HepG2 (cell line): ENCODE measurements around the gene GFRA1. TPM values are rescaled to one million over a fixed set of nuclear protein-coding genes. Genes with fewer than 3 reads are reported as not detected.

Experiments used
- ATAC-seq: fragments of 200-7000 bp; cut with Tn5 transposase; 3 replicates; pipeline ENCODE4 v1.9.1; 2020; ENCODE audit warnings: mild to moderate bottlenecking, moderate library complexity
- BruUV-seq: library from RNA; stranded (reverse); fragments of 400-500 nt; replicated peaks from 2 replicates; lab custom pipeline; 2021; lab: Mats Ljungman, UMichigan
- CTCF ChIA-PET: fragments of 300-600 bp; formaldehyde crosslinking; extraction: SDS; loops from one replicate; lab custom pipeline; 2021; ENCODE audit warnings: low total read pairs, inconsistent platforms, low intra/inter-chr PET ratio; lab: Yijun Ruan, JAX
- POLR2A ChIA-PET: fragments of 350-600 bp; sonication (Branson Sonifier 250); formaldehyde crosslinking; loops from one replicate; lab custom pipeline; 2020; ENCODE audit warnings: antibody characterized with exemption, inconsistent platforms; lab: Yijun Ruan, JAX
- DNase-seq: peaks from one replicate; pipeline ENCODE4 v3.0.0-alpha.2; 2015; ENCODE audit warnings: low spot score
- FAIRE-seq: peaks from 3 replicates; lab custom pipeline; 2011; peaks lifted over from hg19 to GRCh38; lab: Jason Lieb, UNC
- H2AFZ ChIP-seq: one replicate; pipeline ENCODE4 v1.6.1; 2011; ENCODE audit warnings: low read length, inconsistent platforms
- H3K27ac ChIP-seq: fragments of 300-600 bp; 3 replicates; pipeline ENCODE4 v1.8.0; 2011; ENCODE audit warnings: mixed run types, mild to moderate bottlenecking, mixed read lengths, low read length, inconsistent platforms; ENCODE audit not compliant: insufficient read depth; ENCODE audit errors: extremely low read length
- H3K27me3 ChIP-seq, 2 experiments: fragments of 200-600 bp in 1 of 2; 2 replicates in 1 of 2; 3 replicates in 1 of 2; pipeline versions ENCODE4 v1.6.0 to v1.8.0; 2011; ENCODE audit warnings: low read length in 2 of 2, mild to moderate bottlenecking in 2 of 2, moderate library complexity in 2 of 2, inconsistent platforms in 1 of 2; ENCODE audit not compliant: insufficient read depth in 2 of 2, control insufficient read depth in 1 of 2
- H3K36me3 ChIP-seq, 2 experiments: fragments of 200-600 bp in 1 of 2; replicated peaks in 1 of 2; 2 replicates in 1 of 2; 3 replicates in 1 of 2; pipeline versions ENCODE4 v1.5.1 to v1.8.0; 2011; ENCODE audit warnings: low read length in 2 of 2, inconsistent platforms in 1 of 2; ENCODE audit not compliant: insufficient read depth in 2 of 2, control insufficient read depth in 1 of 2
- H3K4me1 ChIP-seq: 2 replicates; pipeline ENCODE4 v1.5.1; 2012; ENCODE audit warnings: low read length, inconsistent platforms; ENCODE audit not compliant: insufficient read depth
- H3K4me2 ChIP-seq: 2 replicates; pipeline ENCODE4 v1.6.0; 2011; ENCODE audit warnings: low read depth, low read length, inconsistent platforms
- H3K4me3 ChIP-seq, 3 experiments: fragments of 200-600 bp in 1 of 3; sonication (generic), shearing (Covaris generic) in 1 of 3; replicated peaks in 1 of 3; 2 replicates each; pipeline ENCODE4 v1.5.1; 2011 to 2016; ENCODE audit warnings: low read length in 3 of 3, inconsistent platforms in 2 of 3, low read depth in 2 of 3, mild to moderate bottlenecking in 2 of 3, control low read depth in 1 of 3, mixed read lengths in 1 of 3; ENCODE audit not compliant: insufficient read depth in 1 of 3
- H3K79me2 ChIP-seq: one replicate; pipeline ENCODE4 v1.6.1; 2011; ENCODE audit warnings: low read length, inconsistent platforms; ENCODE audit not compliant: insufficient read depth
- H3K9ac ChIP-seq: 2 replicates; pipeline ENCODE4 v1.6.0; 2011; ENCODE audit warnings: mild to moderate bottlenecking, low read depth, low read length, inconsistent platforms; ENCODE audit not compliant: insufficient read depth
- H3K9me3 ChIP-seq: 2 replicates; pipeline ENCODE4 v1.5.1; 2012; ENCODE audit warnings: mild to moderate bottlenecking, low read length
- H4K20me1 ChIP-seq: 2 replicates; pipeline ENCODE4 v1.6.0; 2011; ENCODE audit warnings: inconsistent platforms, mild to moderate bottlenecking, low read length, moderate library complexity; ENCODE audit not compliant: insufficient read depth
- HOXA7 ChIP-seq: sonication (generic); formaldehyde crosslinking; IDR thresholded peaks from 2 replicates; pipeline ENCODE4 v1.8.1; 2022; ENCODE audit warnings: mild to moderate bottlenecking, missing genetic modification reagents, moderate library complexity
- PAWR ChIP-seq: sonication (generic); formaldehyde crosslinking; IDR thresholded peaks from 2 replicates; pipeline ENCODE4 v1.4.0; 2020; ENCODE audit warnings: missing genetic modification reagents, mild to moderate bottlenecking, borderline replicate concordance
- SCMH1 ChIP-seq: sonication (generic); formaldehyde crosslinking; IDR thresholded peaks from 2 replicates; pipeline ENCODE4 v1.9.0; 2021; ENCODE audit warnings: missing genetic modification reagents, mild to moderate bottlenecking, borderline replicate concordance
- TCF7 ChIP-seq: sonication (generic); IDR thresholded peaks from 2 replicates; pipeline ENCODE4 v1.6.1; 2016; ENCODE audit warnings: antibody characterized with exemption, low read depth
- UBTF ChIP-seq: sonication (generic); formaldehyde crosslinking; IDR thresholded peaks from 2 replicates; pipeline ENCODE4 v1.4.0; 2020; ENCODE audit warnings: mild to moderate bottlenecking, missing genetic modification reagents
- ZNF484 ChIP-seq: sonication (generic); formaldehyde crosslinking; IDR thresholded peaks from 2 replicates; pipeline ENCODE4 v1.5.1; 2020; ENCODE audit warnings: mild to moderate bottlenecking, low read depth, missing genetic modification reagents, borderline replicate concordance
- WGBS: methylation state at CpG from one replicate; pipeline ENCODE4 v1.1.6; 2017; ENCODE audit warnings: low lambda C conversion rate; 5-methylcytosine and 5-hydroxymethylcytosine counted together
- in situ Hi-C: cut with HindIII; loops from 2 replicates; pipeline ENCODE4 v1.10.0; 2017; ENCODE audit warnings: low pct_unique_long_range_greater_than_20kb; ENCODE audit not compliant: extremely low pct_ligation_motif_present
- intact Hi-C: fragments of 100-400 bp; cut with micrococcal nuclease; formaldehyde crosslinking; loops from one replicate; pipeline ENCODE4 v1.10.0; 2022; ENCODE audit not compliant: unreplicated experiment
- polyA plus RNA-seq, 8 experiments: library from polyadenylated mRNA; depleted of rRNA in 3 of 8; stranded (reverse) in 7 of 8; unstranded in 1 of 8; fragments of >200 nt; fragmentation: Illumina TruSeq in 4 of 8; extraction: Trizol in 4 of 8; gene quantifications; 2 replicates each; pipeline versions ENCODE4 v1.2.1 to v1.2.3, GENCODE V29; 2011 to 2016; ENCODE audit warnings: low read depth in 4 of 8, missing spikeins in 1 of 8, mixed read lengths in 1 of 8; ENCODE audit not compliant: insufficient read depth in 1 of 8
- total RNA-seq, 5 experiments: library from RNA; depleted of rRNA; stranded (reverse); fragments of >200 nt; fragmentation: Illumina TruSeq; extraction: Trizol; gene quantifications; 2 replicates each; pipeline ENCODE4 v1.2.3, GENCODE V29; 2016; ENCODE audit warnings: low read depth in 1 of 5

GFRA1 gene
- total and polyA plus RNA-seq, 2 of the 13 experiments (the other 11 are each of a cell fraction or from before 2014, with no cell fraction given), result not detected

- TF ChIP-seq ZNF484 (CRISPR knock-in tag) (no peak), HOXA7 (CRISPR knock-in tag) (no peak), PAWR (CRISPR knock-in tag) (no peak), TCF7 (no peak)
Observed at GRCh38 chr10:116158036-116158435, 115.0 kb downstream of the GFRA1 start (continued).

GRCh38 chr10:116157485-116157884, 115.5 kb downstream of the GFRA1 start:
- no peaks in the 10 kb centered on the region for H4K20me1 ChIP-seq
- ATAC-seq (no peak), FAIRE-seq (no peak), DNase-seq (no peak)
- intact Hi-C loops (no loop called here), in situ Hi-C loops (no loop called here)
- POLR2A ChIA-PET, result no interaction called here
- no peak overlapping the region for H3K4me2 ChIP-seq
- no peaks in the 10 kb centered on the region for H3K79me2 ChIP-seq
- no peaks in the 10 kb centered on the region for H3K27me3 ChIP-seq
- no peak overlapping the region for H2AFZ ChIP-seq
- H3K4me1 ChIP-seq, result no peaks in the 10 kb centered on the region
- CTCF ChIA-PET, result no interaction called here
- H3K9me3 ChIP-seq, result peaks cover 7% of the 10 kb centered on the region; the same call in 1 of the 2 replicates
- no peak for TF ChIP-seq UBTF (CRISPR knock-in tag)
- no peak for TF ChIP-seq SCMH1 (CRISPR knock-in tag)
- H3K27ac ChIP-seq, result no peak overlapping the region
- WGBS, result 0% methylated on average over 1 of the region's 1 CpG
- H3K36me3 ChIP-seq, result no peaks in the 10 kb centered on the region
- no peak overlapping the region for H3K4me3 ChIP-seq
- no peak overlapping the region for H3K9ac ChIP-seq
- BruUV-seq, result no TSS peak
